MM.1S (cell line): ENCODE data around the gene CFAP206.
A peak's percentile ranks its signal among the peaks of the same experiment; 100 is the strongest.

Experiments used
- DNase-seq: peaks from one replicate; pipeline ENCODE4 v3.0.0-alpha.2; 2015
- H2AFZ ChIP-seq: fragments of 300-600 bp; sonication (generic); 2 replicates; pipeline ENCODE4 v1.6.0; 2016; ENCODE audit warnings: antibody characterized with exemption, low read length
- H3F3A ChIP-seq: fragments of 300-600 bp; sonication (generic); 2 replicates; pipeline ENCODE4 v1.6.1; 2016; ENCODE audit warnings: mild to moderate bottlenecking, antibody characterized with exemption, low read length, moderate library complexity, mixed read lengths; ENCODE audit not compliant: insufficient read depth
- H3K27ac ChIP-seq: fragments of 300-600 bp; sonication (generic); 2 replicates; pipeline ENCODE4 v1.5.1; 2016; ENCODE audit warnings: mild to moderate bottlenecking, low read length
- H3K27me3 ChIP-seq: fragments of 300-600 bp; sonication (generic); replicated peaks from 2 replicates; pipeline ENCODE4 v1.6.0; 2016; ENCODE audit warnings: low read length; ENCODE audit not compliant: insufficient read depth
- H3K36me3 ChIP-seq: fragments of 300-600 bp; sonication (generic); replicated peaks from 2 replicates; pipeline ENCODE4 v1.6.1; 2016; ENCODE audit warnings: mild to moderate bottlenecking, low read length, mixed read lengths; ENCODE audit not compliant: insufficient read depth
- H3K4me1 ChIP-seq: fragments of 300-600 bp; sonication (generic); 2 replicates; pipeline ENCODE4 v1.6.1; 2016; ENCODE audit warnings: low read length, mixed read lengths
- H3K4me2 ChIP-seq: fragments of 300-600 bp; sonication (generic); 2 replicates; pipeline ENCODE4 v1.6.0; 2016; ENCODE audit warnings: low read depth, low read length
- H3K4me3 ChIP-seq: fragments of 300-600 bp; sonication (generic); 2 replicates; pipeline ENCODE4 v1.5.1; 2016; ENCODE audit warnings: low read length, mixed read lengths
- H3K79me2 ChIP-seq: fragments of 300-600 bp; sonication (generic); 2 replicates; pipeline ENCODE4 v1.6.1; 2016; ENCODE audit warnings: mixed run types, low read length, mixed read lengths
- H3K9ac ChIP-seq: fragments of 300-600 bp; sonication (generic); 2 replicates; pipeline ENCODE4 v1.6.1; 2016; ENCODE audit warnings: low read length, mixed read lengths
- H3K9me2 ChIP-seq: fragments of 300-600 bp; sonication (generic); replicated peaks from 2 replicates; pipeline ENCODE4 v1.6.1; 2016; ENCODE audit warnings: mild to moderate bottlenecking, low read length, mixed read lengths; ENCODE audit not compliant: insufficient read depth
- H3K9me3 ChIP-seq: fragments of 300-600 bp; sonication (generic); replicated peaks from 2 replicates; pipeline ENCODE4 v1.6.1; 2016; ENCODE audit warnings: mild to moderate bottlenecking, low read length, mixed read lengths; ENCODE audit not compliant: insufficient read depth
- H4K20me1 ChIP-seq: fragments of 300-600 bp; sonication (generic); 2 replicates; pipeline ENCODE4 v1.6.1; 2016; ENCODE audit warnings: mild to moderate bottlenecking, low read length, moderate library complexity, mixed read lengths; ENCODE audit not compliant: insufficient read depth
- EZH2 ChIP-seq: fragments of 300-600 bp; sonication (generic); optimal IDR thresholded peaks from 2 replicates; pipeline ENCODE3; 2017; ENCODE audit warnings: low read depth, mild to moderate bottlenecking, antibody characterized with exemption, low read length, mixed read lengths
- EZH2phosphoT487 ChIP-seq: fragments of 300-600 bp; sonication (generic); IDR thresholded peaks from 2 replicates; pipeline ENCODE4 v1.6.1; 2018; ENCODE audit warnings: antibody characterized with exemption, low read length
- TF ChIP-seq, protein P1 (sequence below): fragments of 300-600 bp; sonication (generic); IDR thresholded peaks from 2 replicates; pipeline ENCODE4 v1.5.1; 2016; ENCODE audit warnings: antibody characterized with exemption, low read length, mixed read lengths

The CFAP206 gene

DNA sequence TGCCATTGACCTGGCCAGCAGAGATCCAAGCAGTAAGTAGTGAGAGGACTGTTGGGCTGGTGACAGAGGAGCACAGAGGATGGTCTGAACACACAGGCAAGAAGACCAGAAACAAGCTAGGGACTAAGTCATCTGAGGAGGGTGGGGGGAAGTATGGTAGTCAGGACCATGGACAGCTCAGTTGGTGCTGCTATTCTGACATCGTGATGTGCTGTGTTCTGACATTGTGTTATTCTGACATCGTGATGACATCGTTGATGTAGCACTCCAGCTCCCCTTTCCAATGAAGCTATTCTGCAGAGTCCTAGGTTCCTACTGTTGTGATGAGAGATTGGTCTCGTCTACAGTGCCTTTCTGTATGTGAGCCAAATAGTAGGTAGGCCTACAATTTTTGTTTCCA is 28.7 kb downstream of the CFAP206 start:
- Histone ChIP-seq H4K20me1 (no peaks in the 10 kb centered on the region), H3K9me2 (no peaks in the 10 kb centered on the region), H3K4me3 (no peak overlapping the region), H3K9ac (no peak overlapping the region), H2AFZ (no peak overlapping the region), H3F3A (no peaks in the 10 kb centered on the region), H3K27me3 (no peaks in the 10 kb centered on the region), H3K79me2 (no peaks in the 10 kb centered on the region), H3K9me3 (no peaks in the 10 kb centered on the region), H3K36me3 (no peaks in the 10 kb centered on the region), H3K4me2 (no peak overlapping the region), H3K27ac (no peak overlapping the region), H3K4me1 (no peaks in the 10 kb centered on the region)
- no peak for TF ChIP-seq EZH2
- TF ChIP-seq, protein P1, sequence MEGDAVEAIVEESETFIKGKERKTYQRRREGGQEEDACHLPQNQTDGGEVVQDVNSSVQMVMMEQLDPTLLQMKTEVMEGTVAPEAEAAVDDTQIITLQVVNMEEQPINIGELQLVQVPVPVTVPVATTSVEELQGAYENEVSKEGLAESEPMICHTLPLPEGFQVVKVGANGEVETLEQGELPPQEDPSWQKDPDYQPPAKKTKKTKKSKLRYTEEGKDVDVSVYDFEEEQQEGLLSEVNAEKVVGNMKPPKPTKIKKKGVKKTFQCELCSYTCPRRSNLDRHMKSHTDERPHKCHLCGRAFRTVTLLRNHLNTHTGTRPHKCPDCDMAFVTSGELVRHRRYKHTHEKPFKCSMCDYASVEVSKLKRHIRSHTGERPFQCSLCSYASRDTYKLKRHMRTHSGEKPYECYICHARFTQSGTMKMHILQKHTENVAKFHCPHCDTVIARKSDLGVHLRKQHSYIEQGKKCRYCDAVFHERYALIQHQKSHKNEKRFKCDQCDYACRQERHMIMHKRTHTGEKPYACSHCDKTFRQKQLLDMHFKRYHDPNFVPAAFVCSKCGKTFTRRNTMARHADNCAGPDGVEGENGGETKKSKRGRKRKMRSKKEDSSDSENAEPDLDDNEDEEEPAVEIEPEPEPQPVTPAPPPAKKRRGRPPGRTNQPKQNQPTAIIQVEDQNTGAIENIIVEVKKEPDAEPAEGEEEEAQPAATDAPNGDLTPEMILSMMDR = no peak
- TF ChIP-seq EZH2phosphoT487 = no peak
- peak; percentile 61 for DNase-seq

DNA sequence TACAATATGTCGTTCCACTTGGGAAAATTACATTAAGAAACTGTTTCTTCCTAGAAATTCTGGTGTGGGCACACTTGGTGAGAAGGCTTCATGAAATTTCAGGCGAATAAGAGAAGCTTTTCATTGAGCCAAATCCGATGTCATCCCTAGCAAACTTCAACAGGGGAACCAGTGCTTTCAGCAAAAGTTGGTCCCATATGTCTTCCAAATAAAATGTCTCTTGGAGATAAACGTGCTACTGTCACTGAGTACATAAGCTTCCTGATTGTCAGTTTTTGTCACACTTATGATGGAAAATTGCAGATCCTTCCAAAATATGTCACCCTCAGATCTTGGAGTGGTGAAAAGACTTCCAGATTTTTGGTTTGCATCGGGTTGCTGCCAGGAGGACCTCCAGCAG is 33.9 kb downstream of the CFAP206 start:
- TF ChIP-seq EZH2 = no peak
- TF ChIP-seq EZH2phosphoT487 = no peak
- TF ChIP-seq, protein P1 = no peak
- Histone ChIP-seq H2AFZ (no peak overlapping the region), H3K27me3 (no peaks in the 10 kb centered on the region), H3K4me2 (no peak overlapping the region), H3K9me2 (no peaks in the 10 kb centered on the region), H3K9me3 (no peaks in the 10 kb centered on the region), H3K4me1 (no peaks in the 10 kb centered on the region), H3K27ac (no peak overlapping the region), H3F3A (no peaks in the 10 kb centered on the region), H3K36me3 (no peaks in the 10 kb centered on the region), H3K4me3 (no peak overlapping the region), H3K9ac (no peak overlapping the region), H4K20me1 (no peaks in the 10 kb centered on the region), H3K79me2 (no peaks in the 10 kb centered on the region)
- DNase-seq = no peak

DNA sequence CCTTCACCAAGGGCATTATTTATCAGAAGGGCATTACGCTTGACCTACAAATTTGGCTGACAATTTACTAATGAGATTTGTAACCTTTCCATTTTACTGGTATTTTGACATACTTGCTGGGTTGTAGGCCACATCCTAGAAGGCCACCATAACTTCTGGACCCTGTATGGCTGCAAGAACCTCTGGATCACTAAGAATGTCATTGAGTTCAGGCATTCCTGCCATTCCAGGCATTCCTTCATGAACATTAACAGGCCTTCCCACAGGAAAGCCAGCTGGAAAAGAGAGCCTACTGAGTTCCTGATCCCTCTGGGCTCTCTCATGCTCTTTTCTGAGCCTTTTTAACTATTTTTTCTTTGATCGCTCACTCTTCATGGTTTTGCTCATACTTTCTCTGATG is 36.6 kb downstream of the CFAP206 start:
- Histone ChIP-seq H3K27ac (no peak overlapping the region), H3K4me2 (no peak overlapping the region), H3K27me3 (no peaks in the 10 kb centered on the region), H3K36me3 (no peaks in the 10 kb centered on the region), H3K79me2 (no peaks in the 10 kb centered on the region), H3K9me3 (no peaks in the 10 kb centered on the region), H3K4me3 (no peak overlapping the region), H4K20me1 (no peaks in the 10 kb centered on the region), H3F3A (no peaks in the 10 kb centered on the region), H3K9me2 (no peaks in the 10 kb centered on the region), H2AFZ (no peak overlapping the region), H3K4me1 (no peaks in the 10 kb centered on the region), H3K9ac (no peak overlapping the region)
- no peak for TF ChIP-seq EZH2
- TF ChIP-seq EZH2phosphoT487 = no peak
- TF ChIP-seq, protein P1 = no peak
- DNase-seq = no peak
